GM12878 (cell line): ENCODE measurements around the gene ESRRB. TPM values are rescaled to one million over a fixed set of nuclear protein-coding genes. Genes with fewer than 3 reads are reported as not detected.

Source experiments
- ATAC-seq: fragments of 200-7000 bp; cut with Tn5 transposase; 3 replicates; pipeline ENCODE4 v1.9.1; 2020; ENCODE audit warnings: mild to moderate bottlenecking, moderate library complexity
- BruUV-seq: library from RNA; stranded (reverse); fragments of 400-500 nt; replicated peaks from 2 replicates; lab custom pipeline; 2021; lab: Mats Ljungman, UMichigan
- CTCF ChIA-PET: fragments of 300-600 bp; sonication (Branson Sonifier 250); formaldehyde crosslinking; extraction: SDS; loops from one replicate; lab custom pipeline; 2021; ENCODE audit warnings: inconsistent platforms; lab: Yijun Ruan, JAX
- POLR2A ChIA-PET: fragments of 350-600 bp; formaldehyde crosslinking; extraction: SDS; loops from one replicate; lab custom pipeline; 2021; ENCODE audit warnings: inconsistent platforms; lab: Charles Lee
- RAD21 ChIA-PET: fragments of 300-600 bp; sonication (Branson Sonifier 250); formaldehyde crosslinking; loops from one replicate; lab custom pipeline; 2023; ENCODE audit warnings: antibody characterized with exemption; ENCODE audit not compliant: unreplicated experiment; lab: Charles Lee
- SMC1A ChIA-PET: fragments of 300-600 bp; sonication (Branson Sonifier 250); formaldehyde crosslinking; loops from one replicate; lab custom pipeline; 2023; ENCODE audit not compliant: unreplicated experiment, uncharacterized antibody; lab: Charles Lee
- DNase-seq: peaks from one replicate; pipeline ENCODE4 v3.0.0-alpha.2; 2011; ENCODE audit warnings: low read depth, low spot score
- FAIRE-seq: peaks from 3 replicates; lab custom pipeline; 2011; peaks lifted over from hg19 to GRCh38; lab: Jason Lieb, UNC
- H2AFZ ChIP-seq: 2 replicates; pipeline ENCODE4 v1.6.0; 2011; ENCODE audit warnings: low read depth, low read length, control low read depth; ENCODE audit not compliant: control insufficient read depth
- H3K27ac ChIP-seq: 2 replicates; pipeline ENCODE4 v1.5.1; 2011; ENCODE audit warnings: control low read depth; ENCODE audit not compliant: control insufficient read depth, insufficient read depth
- H3K27me3 ChIP-seq, 2 experiments: replicated peaks in 1 of 2; 2 replicates each; pipeline versions ENCODE4 v1.6.0 to v1.6.1; 2011; ENCODE audit warnings: low read length in 1 of 2; ENCODE audit not compliant: control insufficient read depth in 2 of 2, insufficient read depth in 2 of 2
- H3K36me3 ChIP-seq, 2 experiments: 2 replicates each; pipeline ENCODE4 v1.5.1; 2011; ENCODE audit warnings: low read length in 1 of 2; ENCODE audit not compliant: control insufficient read depth in 2 of 2, insufficient read depth in 2 of 2
- H3K4me1 ChIP-seq: 2 replicates; pipeline ENCODE4 v1.6.1; 2011; ENCODE audit warnings: mild to moderate bottlenecking, low read length, moderate library complexity, mixed read lengths; ENCODE audit not compliant: control insufficient read depth, insufficient read depth
- H3K4me2 ChIP-seq: 2 replicates; pipeline ENCODE4 v1.6.0; 2011; ENCODE audit warnings: control low read depth; ENCODE audit not compliant: control insufficient read depth, insufficient read depth
- H3K4me3 ChIP-seq: fragments of 200-600 bp; sonication (generic); 2 replicates; pipeline ENCODE4 v1.5.1; 2016
- H3K79me2 ChIP-seq: 2 replicates; pipeline ENCODE4 v1.6.0; 2011; ENCODE audit warnings: low read length; ENCODE audit not compliant: control insufficient read depth, insufficient read depth
- H3K9ac ChIP-seq: 2 replicates; pipeline ENCODE4 v1.8.0; 2011; ENCODE audit warnings: low read length, control low read depth, mixed read lengths; ENCODE audit not compliant: control insufficient read depth, insufficient read depth
- H3K9me3 ChIP-seq: replicated peaks from 3 replicates; pipeline ENCODE4 v1.5.1; 2011; ENCODE audit warnings: mild to moderate bottlenecking, low read length; ENCODE audit not compliant: control insufficient read depth, insufficient read depth
- H4K20me1 ChIP-seq: 2 replicates; pipeline ENCODE4 v1.6.0; 2011; ENCODE audit not compliant: control insufficient read depth, insufficient read depth
- ASH2L ChIP-seq: fragments of 300-600, 200-600 bp; sonication (generic); IDR thresholded peaks from 2 replicates; pipeline ENCODE4 v1.6.1; 2017; ENCODE audit warnings: low read depth, mild to moderate bottlenecking, borderline replicate concordance
- ATF7 ChIP-seq: fragments of 450-650 bp; IDR thresholded peaks from 2 replicates; pipeline ENCODE4 v1.6.1; 2016; ENCODE audit warnings: low read depth, mild to moderate bottlenecking
- CHD1 ChIP-seq: IDR thresholded peaks from 2 replicates; pipeline ENCODE4 v1.6.1; 2012; ENCODE audit warnings: low read depth, low read length, improper control_type of control experiment
- EED ChIP-seq: sonication (generic); IDR thresholded peaks from 2 replicates; pipeline ENCODE4 v1.6.1; 2016; ENCODE audit warnings: antibody characterized with exemption, low read depth
- FOS ChIP-seq: IDR thresholded peaks from 3 replicates; pipeline ENCODE4 v1.6.1; 2011; ENCODE audit warnings: borderline replicate concordance; ENCODE audit not compliant: insufficient read length; ENCODE audit errors: extremely low read depth
- HCFC1 ChIP-seq: fragments of 150-350 bp; IDR thresholded peaks from 2 replicates; pipeline ENCODE4 v1.6.1; 2014; ENCODE audit warnings: low read length
- JUNB ChIP-seq: IDR thresholded peaks from 2 replicates; pipeline ENCODE4 v1.6.1; 2016; ENCODE audit warnings: antibody characterized with exemption, mild to moderate bottlenecking
- NFXL1 ChIP-seq: fragments of 450-650 bp; IDR thresholded peaks from 2 replicates; pipeline ENCODE4 v1.6.1; 2017; ENCODE audit warnings: antibody characterized with exemption, mild to moderate bottlenecking, borderline replicate concordance
- NR2C2 ChIP-seq: IDR thresholded peaks from 2 replicates; pipeline ENCODE4 v1.6.1; 2011; ENCODE audit warnings: borderline replicate concordance, low read depth; ENCODE audit not compliant: control insufficient read depth, insufficient read length
- PAX5 ChIP-seq: IDR thresholded peaks from 2 replicates; pipeline ENCODE4 v1.6.1; 2011; ENCODE audit warnings: low read depth, low read length, borderline replicate concordance
- SMAD5 ChIP-seq: IDR thresholded peaks from 2 replicates; pipeline ENCODE4 v1.6.1; 2016; ENCODE audit warnings: antibody characterized with exemption, low read depth
- SPI1 ChIP-seq: IDR thresholded peaks from 2 replicates; pipeline ENCODE4 v1.6.1; 2011; ENCODE audit warnings: low read depth, mild to moderate bottlenecking, low read length, moderate library complexity, borderline replicate concordance; ENCODE audit not compliant: insufficient read depth
- WGBS: methylation state at CpG from one replicate; pipeline ENCODE4 v1.1.6; 2016; ENCODE audit warnings: low lambda C conversion rate; ENCODE audit not compliant: insufficient replicate concordance, insufficient coverage; ENCODE audit errors: missing lambda C conversion rate; 5-methylcytosine and 5-hydroxymethylcytosine counted together
- in situ Hi-C: fragments of 300-500 bp; cut with MboI; formaldehyde crosslinking; loops from 9 replicates; pipeline ENCODE4 v1.14.3; 2018; ENCODE audit warnings: mixed read lengths
- intact Hi-C: fragments of 100-400 bp; cut with micrococcal nuclease; formaldehyde crosslinking; loops from one replicate; pipeline ENCODE4 v1.14.2; 2022; ENCODE audit not compliant: unreplicated experiment
- polyA plus RNA-seq, 11 experiments: library from polyadenylated mRNA; depleted of rRNA in 4 of 11; unstranded in 6 of 11; stranded (reverse) in 5 of 11; fragments of >200 nt; fragmentation: Nextera tagmentation in 4 of 11; fragmentation: Illumina TruSeq in 1 of 11; extraction: Ambion mirVana in 4 of 11; extraction: Trizol in 1 of 11; gene quantifications; 1 replicate in 1 of 11; 2 replicates in 10 of 11; pipeline versions ENCODE4 v1.2.1 to v1.2.3, GENCODE V29; 2011 to 2016; ENCODE audit warnings: inconsistent platforms in 2 of 11, missing spikeins in 2 of 11, low read depth in 1 of 11
- total RNA-seq, 4 experiments: library from RNA; depleted of rRNA in 3 of 4; stranded (reverse); fragments of >200 nt in 3 of 4; fragmentation: Illumina TruSeq in 1 of 4; extraction: Trizol in 1 of 4; gene quantifications; 2 replicates each; pipeline versions ENCODE4 v1.2.1 to v1.2.3, GENCODE V29; 2013 to 2021
- TF ChIP-seq, protein P1 (sequence below): fragments of 450-650 bp; IDR thresholded peaks from 2 replicates; pipeline ENCODE4 v1.6.1; 2016; ENCODE audit warnings: mild to moderate bottlenecking
- TF ChIP-seq, protein P2 (sequence below): fragments of 150-350 bp; IDR thresholded peaks from 2 replicates; pipeline ENCODE4 v1.6.1; 2016; ENCODE audit warnings: low read depth, low read length
- TF ChIP-seq, protein P3 (sequence below): IDR thresholded peaks from 2 replicates; pipeline ENCODE4 v1.6.1; 2011; ENCODE audit warnings: borderline replicate concordance, low read depth, mild to moderate bottlenecking, moderate library complexity, low read length; ENCODE audit not compliant: insufficient read depth, poor library complexity, severe bottlenecking
- TF ChIP-seq, protein P4 (sequence below): fragments of 150-350 bp; IDR thresholded peaks from 2 replicates; pipeline ENCODE4 v1.6.1; 2014; ENCODE audit warnings: mild to moderate bottlenecking, low read depth, low read length

The ESRRB gene
- total and polyA plus RNA-seq, 10 of the 15 experiments (the other 5 are each of a cell fraction or from before 2014, with no cell fraction given): 0.03 to 0.73 (median 0.11) TPM; not detected in 6

- FAIRE-seq (no peak), ATAC-seq (no peak), DNase-seq (no peak)
- H2AFZ ChIP-seq: no peak overlapping the region
- in situ Hi-C loops: loop anchor here (10.0 kb wide), 1 partner anchor 671 kb away; no protein-coding TSS in a partner anchor
- H3K27me3 ChIP-seq: 0 out of 4 replicates have a peak, but pooled peaks cover 0 to 2% of the 10 kb centered on the region in 2 experiments
- TF ChIP-seq CHD1 (no peak), FOS (no peak), JUNB (no peak), HCFC1 (no peak), ASH2L (no peak), PAX5 (no peak), ATF7 (no peak), SMAD5 (no peak), EED (no peak), NFXL1 (no peak), SPI1 (no peak), NR2C2 (no peak)
- TF ChIP-seq, protein P1, sequence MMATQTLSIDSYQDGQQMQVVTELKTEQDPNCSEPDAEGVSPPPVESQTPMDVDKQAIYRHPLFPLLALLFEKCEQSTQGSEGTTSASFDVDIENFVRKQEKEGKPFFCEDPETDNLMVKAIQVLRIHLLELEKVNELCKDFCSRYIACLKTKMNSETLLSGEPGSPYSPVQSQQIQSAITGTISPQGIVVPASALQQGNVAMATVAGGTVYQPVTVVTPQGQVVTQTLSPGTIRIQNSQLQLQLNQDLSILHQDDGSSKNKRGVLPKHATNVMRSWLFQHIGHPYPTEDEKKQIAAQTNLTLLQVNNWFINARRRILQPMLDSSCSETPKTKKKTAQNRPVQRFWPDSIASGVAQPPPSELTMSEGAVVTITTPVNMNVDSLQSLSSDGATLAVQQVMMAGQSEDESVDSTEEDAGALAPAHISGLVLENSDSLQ: no peak
- TF ChIP-seq, protein P2, sequence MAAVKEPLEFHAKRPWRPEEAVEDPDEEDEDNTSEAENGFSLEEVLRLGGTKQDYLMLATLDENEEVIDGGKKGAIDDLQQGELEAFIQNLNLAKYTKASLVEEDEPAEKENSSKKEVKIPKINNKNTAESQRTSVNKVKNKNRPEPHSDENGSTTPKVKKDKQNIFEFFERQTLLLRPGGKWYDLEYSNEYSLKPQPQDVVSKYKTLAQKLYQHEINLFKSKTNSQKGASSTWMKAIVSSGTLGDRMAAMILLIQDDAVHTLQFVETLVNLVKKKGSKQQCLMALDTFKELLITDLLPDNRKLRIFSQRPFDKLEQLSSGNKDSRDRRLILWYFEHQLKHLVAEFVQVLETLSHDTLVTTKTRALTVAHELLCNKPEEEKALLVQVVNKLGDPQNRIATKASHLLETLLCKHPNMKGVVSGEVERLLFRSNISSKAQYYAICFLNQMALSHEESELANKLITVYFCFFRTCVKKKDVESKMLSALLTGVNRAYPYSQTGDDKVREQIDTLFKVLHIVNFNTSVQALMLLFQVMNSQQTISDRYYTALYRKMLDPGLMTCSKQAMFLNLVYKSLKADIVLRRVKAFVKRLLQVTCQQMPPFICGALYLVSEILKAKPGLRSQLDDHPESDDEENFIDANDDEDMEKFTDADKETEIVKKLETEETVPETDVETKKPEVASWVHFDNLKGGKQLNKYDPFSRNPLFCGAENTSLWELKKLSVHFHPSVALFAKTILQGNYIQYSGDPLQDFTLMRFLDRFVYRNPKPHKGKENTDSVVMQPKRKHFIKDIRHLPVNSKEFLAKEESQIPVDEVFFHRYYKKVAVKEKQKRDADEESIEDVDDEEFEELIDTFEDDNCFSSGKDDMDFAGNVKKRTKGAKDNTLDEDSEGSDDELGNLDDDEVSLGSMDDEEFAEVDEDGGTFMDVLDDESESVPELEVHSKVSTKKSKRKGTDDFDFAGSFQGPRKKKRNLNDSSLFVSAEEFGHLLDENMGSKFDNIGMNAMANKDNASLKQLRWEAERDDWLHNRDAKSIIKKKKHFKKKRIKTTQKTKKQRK: no peak
- TF ChIP-seq, protein P3, sequence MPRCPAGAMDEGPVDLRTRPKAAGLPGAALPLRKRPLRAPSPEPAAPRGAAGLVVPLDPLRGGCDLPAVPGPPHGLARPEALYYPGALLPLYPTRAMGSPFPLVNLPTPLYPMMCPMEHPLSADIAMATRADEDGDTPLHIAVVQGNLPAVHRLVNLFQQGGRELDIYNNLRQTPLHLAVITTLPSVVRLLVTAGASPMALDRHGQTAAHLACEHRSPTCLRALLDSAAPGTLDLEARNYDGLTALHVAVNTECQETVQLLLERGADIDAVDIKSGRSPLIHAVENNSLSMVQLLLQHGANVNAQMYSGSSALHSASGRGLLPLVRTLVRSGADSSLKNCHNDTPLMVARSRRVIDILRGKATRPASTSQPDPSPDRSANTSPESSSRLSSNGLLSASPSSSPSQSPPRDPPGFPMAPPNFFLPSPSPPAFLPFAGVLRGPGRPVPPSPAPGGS: no peak
- TF ChIP-seq, protein P4, sequence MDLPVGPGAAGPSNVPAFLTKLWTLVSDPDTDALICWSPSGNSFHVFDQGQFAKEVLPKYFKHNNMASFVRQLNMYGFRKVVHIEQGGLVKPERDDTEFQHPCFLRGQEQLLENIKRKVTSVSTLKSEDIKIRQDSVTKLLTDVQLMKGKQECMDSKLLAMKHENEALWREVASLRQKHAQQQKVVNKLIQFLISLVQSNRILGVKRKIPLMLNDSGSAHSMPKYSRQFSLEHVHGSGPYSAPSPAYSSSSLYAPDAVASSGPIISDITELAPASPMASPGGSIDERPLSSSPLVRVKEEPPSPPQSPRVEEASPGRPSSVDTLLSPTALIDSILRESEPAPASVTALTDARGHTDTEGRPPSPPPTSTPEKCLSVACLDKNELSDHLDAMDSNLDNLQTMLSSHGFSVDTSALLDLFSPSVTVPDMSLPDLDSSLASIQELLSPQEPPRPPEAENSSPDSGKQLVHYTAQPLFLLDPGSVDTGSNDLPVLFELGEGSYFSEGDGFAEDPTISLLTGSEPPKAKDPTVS: no peak
- BruUV-seq: no TSS peak
- WGBS: 48% methylated on average over 4 of the region's 4 CpGs
- H3K36me3 ChIP-seq: no peaks in the 10 kb centered on the region
- no peak overlapping the region for H3K4me2 ChIP-seq
- H3K4me1 ChIP-seq: no peaks in the 10 kb centered on the region
- no peaks in the 10 kb centered on the region for H3K9me3 ChIP-seq
- POLR2A ChIA-PET: interaction anchor here (0.6 kb wide), 1 partner anchor 615 kb away, joined by 4 read pairs; no protein-coding TSS in a partner anchor
- intact Hi-C loops: loop anchor here (10.0 kb wide), 2 partner anchors 259 to 481 kb away; no protein-coding TSS in a partner anchor
- SMC1A ChIA-PET: interaction anchor here (1.1 to 1.9 kb wide), 2 partner anchors 334 to 676 kb away, joined by 9 to 12 read pairs; no protein-coding TSS in a partner anchor
- RAD21 ChIA-PET: interaction anchor here (3.0 kb wide), 1 partner anchor 334 kb away, joined by 17 read pairs; no protein-coding TSS in a partner anchor
- H3K9ac ChIP-seq: no peak overlapping the region
- no peaks in the 10 kb centered on the region for H4K20me1 ChIP-seq
- H3K4me3 ChIP-seq: no peak overlapping the region
- H3K79me2 ChIP-seq: no peaks in the 10 kb centered on the region
- no peak overlapping the region for H3K27ac ChIP-seq
- CTCF ChIA-PET: interaction anchor here (0.6 to 2.6 kb wide), 5 partner anchors 250 to 676 kb away, joined by 4 to 18 read pairs (median 6); no protein-coding TSS in a partner anchor
Observed at GRCh38 chr14:76385435-76385834, 9.5 kb downstream of the ESRRB start.
